ENCODE results near the gene C1orf167. TPM values are rescaled to one million over a fixed set of nuclear protein-coding genes. Genes with fewer than 3 reads are reported as not detected.

The C1orf167 gene
- total RNA-seq, 6 experiments from 2014 or later: not detected

DNA sequence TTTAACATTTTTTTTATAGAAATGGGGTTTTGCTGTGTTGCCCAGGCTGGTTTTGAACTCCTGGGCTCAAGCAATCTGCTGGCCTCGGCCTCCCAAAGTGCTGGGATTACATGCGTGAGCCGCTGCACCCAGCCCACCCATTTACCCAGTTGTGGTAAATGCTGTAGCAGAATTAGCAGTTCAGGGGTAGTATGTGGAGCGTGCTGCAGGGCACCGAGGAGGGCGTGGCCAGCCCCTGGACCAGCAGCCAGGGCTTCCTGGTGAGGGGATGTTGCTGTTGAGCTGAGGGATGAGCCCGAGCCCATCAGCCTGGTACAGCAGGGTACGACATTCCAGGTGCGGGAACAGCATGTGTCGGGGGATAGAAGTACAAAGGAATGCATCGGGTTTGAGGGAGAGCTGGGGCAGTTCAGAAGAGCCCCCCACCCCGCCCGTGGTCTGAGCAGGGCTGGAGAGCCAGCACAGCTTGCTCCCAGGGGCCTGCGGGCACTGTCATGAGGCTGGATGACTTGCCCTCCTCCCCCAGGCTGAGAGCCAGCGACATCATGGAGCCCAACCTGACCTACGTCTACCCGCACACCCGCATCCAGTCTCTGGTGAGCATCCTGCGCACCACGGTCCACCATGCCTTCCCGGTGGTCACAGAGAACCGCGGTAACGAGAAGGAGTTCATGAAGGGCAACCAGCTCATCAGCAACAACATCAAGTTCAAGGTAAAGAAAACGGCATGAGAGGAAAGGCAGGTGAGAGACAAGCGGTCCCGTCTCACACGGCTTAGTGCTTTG lies 73.6 kb downstream of the C1orf167 start:
- H3K27me3 ChIP-seq: no peaks in the 10 kb centered on the region
- no peak overlapping the region for H3K27ac ChIP-seq
- DNase-seq (no peak), ATAC-seq (no peak)
- 85% methylated on average over 9 of the region's 28 CpGs for WGBS (ENCODE audit: insufficient coverage, low coverage, low lambda C conversion rate, missing lambda C conversion rate)
- peaks cover 0 to 20% (median 11%) of the 10 kb centered on the region in 4 donors for H3K4me1 ChIP-seq
- TF ChIP-seq, protein P1, sequence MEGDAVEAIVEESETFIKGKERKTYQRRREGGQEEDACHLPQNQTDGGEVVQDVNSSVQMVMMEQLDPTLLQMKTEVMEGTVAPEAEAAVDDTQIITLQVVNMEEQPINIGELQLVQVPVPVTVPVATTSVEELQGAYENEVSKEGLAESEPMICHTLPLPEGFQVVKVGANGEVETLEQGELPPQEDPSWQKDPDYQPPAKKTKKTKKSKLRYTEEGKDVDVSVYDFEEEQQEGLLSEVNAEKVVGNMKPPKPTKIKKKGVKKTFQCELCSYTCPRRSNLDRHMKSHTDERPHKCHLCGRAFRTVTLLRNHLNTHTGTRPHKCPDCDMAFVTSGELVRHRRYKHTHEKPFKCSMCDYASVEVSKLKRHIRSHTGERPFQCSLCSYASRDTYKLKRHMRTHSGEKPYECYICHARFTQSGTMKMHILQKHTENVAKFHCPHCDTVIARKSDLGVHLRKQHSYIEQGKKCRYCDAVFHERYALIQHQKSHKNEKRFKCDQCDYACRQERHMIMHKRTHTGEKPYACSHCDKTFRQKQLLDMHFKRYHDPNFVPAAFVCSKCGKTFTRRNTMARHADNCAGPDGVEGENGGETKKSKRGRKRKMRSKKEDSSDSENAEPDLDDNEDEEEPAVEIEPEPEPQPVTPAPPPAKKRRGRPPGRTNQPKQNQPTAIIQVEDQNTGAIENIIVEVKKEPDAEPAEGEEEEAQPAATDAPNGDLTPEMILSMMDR (IDR thresholded peaks at IDR 0.05): no peak
- no peak for TF ChIP-seq POLR2A (IDR thresholded peaks at IDR 0.05)
- no peaks in the 10 kb centered on the region for H3K9me3 ChIP-seq
- no peak overlapping the region for H3K4me3 ChIP-seq
- peaks cover 2 to 80% (median 24%) of the 10 kb centered on the region in 4 donors for H3K36me3 ChIP-seq
- intact Hi-C loops (cut with DNase I): loop anchor here (2.0 to 10.0 kb wide), 3 partner anchors 57 to 132 kb away; no protein-coding TSS in a partner anchor

DNA sequence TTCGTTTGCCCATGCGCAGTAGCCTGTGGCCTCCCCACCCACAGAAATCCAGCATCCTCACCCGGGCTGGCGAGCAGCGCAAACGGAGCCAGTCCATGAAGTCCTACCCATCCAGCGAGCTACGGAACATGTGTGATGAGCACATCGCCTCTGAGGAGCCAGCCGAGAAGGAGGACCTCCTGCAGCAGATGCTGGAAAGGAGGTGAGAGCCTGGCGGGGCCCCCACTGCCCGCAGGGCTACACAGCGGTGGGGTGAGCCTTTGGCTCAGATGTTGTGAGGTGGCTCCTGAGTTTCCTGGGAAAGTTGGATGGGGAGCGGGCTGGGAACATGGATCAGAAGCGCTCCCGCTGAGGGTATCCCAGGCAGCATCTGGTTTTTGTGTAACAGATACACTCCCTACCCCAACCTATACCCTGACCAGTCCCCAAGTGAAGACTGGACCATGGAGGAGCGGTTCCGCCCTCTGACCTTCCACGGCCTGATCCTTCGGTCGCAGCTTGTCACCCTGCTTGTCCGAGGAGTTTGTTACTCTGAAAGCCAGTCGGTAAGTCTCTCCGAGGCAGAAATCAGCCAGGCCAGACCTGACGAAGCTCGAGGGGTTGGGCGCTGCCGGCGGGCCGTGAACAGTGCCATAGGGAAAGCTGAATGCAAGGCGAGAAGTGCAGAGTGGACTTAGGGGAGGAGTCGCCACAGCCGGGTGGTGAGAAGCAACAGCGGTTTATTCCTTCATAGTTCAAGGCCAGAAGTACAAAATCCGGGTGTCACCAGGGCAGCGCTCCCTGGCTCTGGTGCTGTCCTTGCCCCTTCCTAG lies 75.2 kb downstream of the C1orf167 start:
- intact Hi-C loops (cut with DNase I): loop anchor here (2.0 to 10.0 kb wide), 3 partner anchors 56 to 130 kb away; no protein-coding TSS in a partner anchor
- 60% methylated on average over 16 of the region's 36 CpGs for WGBS (ENCODE audit: insufficient coverage, low coverage, low lambda C conversion rate, missing lambda C conversion rate)
- H3K4me3 ChIP-seq: no peak overlapping the region
- TF ChIP-seq, protein P1 (IDR thresholded peaks at IDR 0.05): no peak
- no peak for TF ChIP-seq POLR2A (IDR thresholded peaks at IDR 0.05)
- no peak for ATAC-seq
- H3K27ac ChIP-seq: no peak overlapping the region
- H3K27me3 ChIP-seq: no peaks in the 10 kb centered on the region
- peaks cover 2 to 76% (median 28%) of the 10 kb centered on the region in 4 donors for H3K36me3 ChIP-seq
- H3K4me1 ChIP-seq: peaks cover 0 to 35% (median 19%) of the 10 kb centered on the region in 4 donors
- no peak for DNase-seq
- no peaks in the 10 kb centered on the region for H3K9me3 ChIP-seq

DNA sequence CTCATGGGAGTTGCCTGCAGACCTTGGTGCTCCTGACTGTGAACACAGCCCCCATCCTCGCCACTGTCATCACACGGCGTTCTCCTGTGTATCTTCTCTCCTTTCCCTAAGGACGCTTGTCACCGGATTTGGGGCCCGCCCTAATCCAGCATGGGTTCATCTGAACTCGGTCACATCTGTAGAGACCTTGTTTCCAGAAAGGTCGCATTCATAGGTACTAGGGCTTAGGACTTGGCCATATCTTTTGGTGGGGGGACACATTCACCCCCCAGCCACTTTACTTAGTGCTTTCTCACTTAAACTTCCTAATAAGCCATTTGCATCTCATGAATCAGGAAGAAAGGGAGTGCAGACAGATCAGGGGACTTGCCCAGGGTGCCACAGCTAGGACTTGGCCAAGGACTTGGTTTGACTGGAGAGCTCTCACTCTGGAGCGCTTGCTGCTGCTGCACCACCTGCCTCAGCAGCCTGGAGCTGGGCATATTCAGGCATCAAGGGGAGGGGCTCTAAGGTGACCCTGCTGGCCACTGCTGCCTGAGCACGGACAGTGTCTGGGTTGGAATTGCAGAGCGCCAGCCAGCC lies 75.9 kb downstream of the C1orf167 start:
- intact Hi-C loops (cut with DNase I): loop anchor here (2.0 to 10.0 kb wide), 3 partner anchors 55 to 129 kb away; no protein-coding TSS in a partner anchor
- DNase-seq: no peak
- H3K4me3 ChIP-seq: no peak overlapping the region
- TF ChIP-seq, protein P1 (IDR thresholded peaks at IDR 0.05): no peak
- no peak for TF ChIP-seq POLR2A (IDR thresholded peaks at IDR 0.05)
- H3K27me3 ChIP-seq: no peaks in the 10 kb centered on the region
- H3K9me3 ChIP-seq: no peaks in the 10 kb centered on the region
- H3K4me1 ChIP-seq: peaks cover 0 to 41% (median 21%) of the 10 kb centered on the region in 4 donors
- no peak for ATAC-seq
- 74% methylated on average over 9 of the region's 11 CpGs for WGBS (ENCODE audit: insufficient coverage, low coverage, low lambda C conversion rate, missing lambda C conversion rate)
- H3K36me3 ChIP-seq: peaks cover 2 to 70% (median 28%) of the 10 kb centered on the region in 4 donors
- no peak overlapping the region for H3K27ac ChIP-seq
